Activated CD8-positive, alpha-beta T cell treated with anti-CD3 and anti-CD28 coated beads for 36 hours (primary cell): ENCODE measurements around the gene RIBC2. TPM values are rescaled to one million over a fixed set of nuclear protein-coding genes. Genes with fewer than 3 reads are reported as not detected.
A peak's percentile ranks its signal among the peaks of the same experiment; 100 is the strongest.
"Not testable (repeated sequence)": the region's sequence is repeated elsewhere in the genome, so short reads cannot be mapped to it uniquely, and the experiment has no call there.

Source experiments
- ATAC-seq: fragments of 200-7000 bp; cut with Tn5 transposase; one replicate; pipeline ENCODE4 v1.10.0; 2021; ENCODE audit warnings: mild to moderate bottlenecking, moderate library complexity
- CTCF ChIA-PET: fragments of 350-600 bp; sonication (Branson Sonifier 250); formaldehyde crosslinking; loops from one replicate; lab custom pipeline; 2021; ENCODE audit warnings: antibody characterized with exemption; lab: Charles Lee
- POLR2A ChIA-PET: fragments of 350-600 bp; sonication (Branson Sonifier 250); formaldehyde crosslinking; loops from one replicate; lab custom pipeline; 2021; ENCODE audit warnings: antibody characterized with exemption; lab: Charles Lee
- DNase-seq: peaks from one replicate; pipeline ENCODE4 v3.0.0-alpha.2; 2020
- H3K27ac Mint-ChIP-seq: one replicate; pipeline ENCODE4 v1.8.0; 2021; ENCODE audit warnings: mild to moderate bottlenecking, mixed read lengths
- H3K27me3 Mint-ChIP-seq: one replicate; pipeline ENCODE4 v1.8.0; 2021; ENCODE audit warnings: mixed read lengths
- H3K36me3 Mint-ChIP-seq: one replicate; pipeline ENCODE4 v1.8.0; 2021; ENCODE audit warnings: low read depth, mixed read lengths
- H3K4me1 Mint-ChIP-seq: one replicate; pipeline ENCODE4 v1.8.0; 2021; ENCODE audit warnings: low read depth, mixed read lengths
- H3K4me3 Mint-ChIP-seq: one replicate; pipeline ENCODE4 v1.8.0; 2021; ENCODE audit warnings: mild to moderate bottlenecking, moderate library complexity, mixed read lengths
- H3K9me3 Mint-ChIP-seq: one replicate; pipeline ENCODE4 v1.8.0; 2021; ENCODE audit warnings: mixed read lengths
- CTCF ChIP-seq: fragments of 200-600 bp; IDR thresholded peaks from one replicate; pipeline ENCODE4 v1.8.0; 2022; ENCODE audit warnings: antibody characterized with exemption, mild to moderate bottlenecking
- intact Hi-C: fragments of 100-400 bp; cut with micrococcal nuclease; formaldehyde crosslinking; loops from one replicate; pipeline ENCODE4 v1.10.0; 2022
- total RNA-seq, 2 experiments: library from RNA; stranded (reverse); gene quantifications; one replicate each; pipeline ENCODE4 v1.2.3, GENCODE V29; 2021

Gene RIBC2
- total RNA-seq, 2 experiments from 2014 or later, result 9.5 to 10.4 TPM

GRCh38 chr22:45438336-45438735 lies 24.8 kb downstream of the RIBC2 start:
- POLR2A ChIA-PET, result interaction anchor here (2.0 kb wide), 1 partner anchor 25 kb away, joined by 4 read pairs; the partner anchor contains the start of genes RIBC2 and SMC1B
- peaks cover 17% of the 10 kb centered on the region for H3K4me1 Mint-ChIP-seq

DNA sequence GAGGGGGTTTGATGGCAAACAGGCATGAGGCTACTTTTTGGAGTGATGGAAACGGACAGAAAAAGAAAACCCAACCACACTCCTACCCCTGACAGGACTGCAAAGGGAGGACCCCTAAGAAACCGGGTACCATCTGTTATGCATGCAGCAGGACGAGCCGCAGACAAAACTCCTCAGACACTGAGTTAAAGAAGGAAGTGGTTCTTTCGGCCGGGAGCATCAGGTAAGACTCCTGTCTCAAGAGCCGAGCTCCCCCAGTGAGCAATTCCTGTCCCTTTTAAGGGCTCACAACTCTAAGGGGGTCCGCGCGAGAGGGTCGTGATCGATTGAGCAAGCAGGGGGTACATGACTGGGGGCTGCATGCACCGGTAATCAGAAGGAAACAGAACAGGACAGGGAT lies 27.2 kb downstream of the RIBC2 start:
- intact Hi-C loops, result loop anchor here (10.0 kb wide), 1 partner anchor 114 kb away; no protein-coding TSS in a partner anchor
- H3K9me3 Mint-ChIP-seq, DNase-seq, ATAC-seq, H3K27me3 Mint-ChIP-seq, POLR2A ChIA-PET, H3K36me3 Mint-ChIP-seq: not testable (repeated sequence)
- H3K27ac Mint-ChIP-seq, result peak overlapping the region; percentile 30
- peaks cover 12% of the 10 kb centered on the region for H3K4me1 Mint-ChIP-seq
- CTCF ChIA-PET, result interaction anchor here (1.6 to 2.0 kb wide), 2 partner anchors 9 to 113 kb away, joined by 4 to 8 read pairs; no protein-coding TSS in a partner anchor
- H3K4me3 Mint-ChIP-seq, result peak overlapping the region; percentile 46

More at GRCh38 chr22:45438336-45438735, 24.8 kb downstream of the RIBC2 start:
- CTCF ChIA-PET, result interaction anchor here (1.1 to 1.4 kb wide), 2 partner anchors 21 to 116 kb away, joined by 3 to 5 read pairs; no protein-coding TSS in a partner anchor
- no peak for ATAC-seq
- Mint-ChIP-seq H3K9me3 (no peaks in the 10 kb centered on the region), H3K4me3 (no peak overlapping the region), H3K27me3 (peaks cover 2% of the 10 kb centered on the region), H3K36me3 (no peaks in the 10 kb centered on the region), H3K27ac (no peak overlapping the region)
- TF ChIP-seq CTCF, result no peak
- no peak for DNase-seq
- intact Hi-C loops, result no loop called here

- H3K36me3 Mint-ChIP-seq, result no peaks in the 10 kb centered on the region
- H3K27me3 Mint-ChIP-seq, result peaks cover 2% of the 10 kb centered on the region
- peak; percentile 47 for TF ChIP-seq CTCF
- CTCF ChIA-PET, result interaction anchor here (1.6 to 2.0 kb wide), 2 partner anchors 9 to 113 kb away, joined by 4 to 8 read pairs; no protein-coding TSS in a partner anchor
- H3K4me3 Mint-ChIP-seq, result peak overlapping the region; percentile 46
- H3K4me1 Mint-ChIP-seq, result peaks cover 10% of the 10 kb centered on the region
- POLR2A ChIA-PET, result no interaction called here
- DNase-seq (peak; percentile 54), ATAC-seq (peak; percentile 87)
- intact Hi-C loops, result loop anchor here (10.0 kb wide), 1 partner anchor 114 kb away; no protein-coding TSS in a partner anchor
- H3K9me3 Mint-ChIP-seq, result no peaks in the 10 kb centered on the region
- peak overlapping the region; percentile 30 for H3K27ac Mint-ChIP-seq
Observed at GRCh38 chr22:45441138-45441537, 27.6 kb downstream of the RIBC2 start.

- H3K27me3 Mint-ChIP-seq, result peaks cover 2% of the 10 kb centered on the region
- ChIA-PET POLR2A (interaction anchor here (0.8 to 1.1 kb wide), 2 partner anchors 29 to 126 kb away, joined by 3 read pairs; partner anchors contain the start of genes RIBC2 and SMC1B), CTCF (interaction anchor here (1.0 kb wide), 1 partner anchor 10 kb away, joined by 3 read pairs; no protein-coding TSS in a partner anchor)
- intact Hi-C loops, result loop anchor here (10.0 kb wide), 1 partner anchor 113 kb away; no protein-coding TSS in a partner anchor
- peaks cover 10% of the 10 kb centered on the region for H3K4me1 Mint-ChIP-seq
- no peak overlapping the region for H3K4me3 Mint-ChIP-seq
- H3K36me3 Mint-ChIP-seq, result no peaks in the 10 kb centered on the region
- no peak for DNase-seq
- ATAC-seq, result no peak
- no peak overlapping the region for H3K27ac Mint-ChIP-seq
- TF ChIP-seq CTCF, result no peak
- no peaks in the 10 kb centered on the region for H3K9me3 Mint-ChIP-seq
Observed at GRCh38 chr22:45442116-45442515, 28.6 kb downstream of the RIBC2 start.

DNA sequence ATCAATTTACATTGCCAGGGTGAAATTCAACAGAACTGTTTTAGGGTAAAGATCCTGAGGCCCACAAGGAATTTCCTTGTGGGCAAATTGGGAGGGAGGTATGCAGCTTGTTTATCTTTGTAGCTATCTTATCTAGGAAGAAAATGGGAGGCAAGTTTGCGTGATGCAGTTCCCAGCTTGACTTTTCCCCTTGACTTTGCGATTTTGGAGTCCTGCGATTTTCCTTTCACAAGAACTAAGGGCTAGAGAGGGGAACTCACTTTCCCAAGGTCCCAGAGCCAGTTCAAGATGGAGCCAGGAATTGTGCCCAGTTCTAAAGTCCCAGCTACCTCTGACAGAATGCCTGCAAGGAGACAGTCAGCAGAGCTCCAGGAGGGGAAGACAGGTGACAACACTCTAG lies 30.7 kb downstream of the RIBC2 start:
- intact Hi-C loops, result loop anchor here (10.0 kb wide), 1 partner anchor 111 kb away; no protein-coding TSS in a partner anchor
- Mint-ChIP-seq H3K36me3 (no peaks in the 10 kb centered on the region), H3K9me3 (no peaks in the 10 kb centered on the region), H3K27me3 (peaks cover 2% of the 10 kb centered on the region), H3K4me3 (no peak overlapping the region), H3K27ac (no peak overlapping the region), H3K4me1 (peaks cover 10% of the 10 kb centered on the region)
- POLR2A ChIA-PET, result no interaction called here
- ATAC-seq (no peak), DNase-seq (no peak)
- CTCF ChIA-PET, result no interaction called here
- no peak for TF ChIP-seq CTCF
